Aorta (tissue), 5 donors: ENCODE measurements around the gene INTS3. TPM values are rescaled to one million over a fixed set of nuclear protein-coding genes. Genes with fewer than 3 reads are reported as not detected.
A peak's percentile ranks its signal among the peaks of the same experiment; 100 is the strongest.

Source experiments
- ATAC-seq: fragments of 200-7000 bp; cut with Tn5 transposase; one replicate; pipeline ENCODE4 v1.9.1; 2022; ENCODE audit warnings: moderate library complexity; ENCODE audit not compliant: low FRiP score
- DNase-seq, 2 donors: peaks; one replicate each; pipeline ENCODE4 v3.0.0-alpha.2; 2020
- H3K27ac ChIP-seq, 2 donors: one replicate each; pipeline ENCODE4 v1.5.1; 2013; ENCODE audit warnings: low read length in 2 of 2, mild to moderate bottlenecking in 2 of 2, moderate library complexity in 2 of 2, control low read depth in 1 of 2, inconsistent platforms in 1 of 2, low read depth in 1 of 2
- H3K27me3 ChIP-seq, 2 donors: one replicate each; pipeline ENCODE4 v1.6.1; 2013; ENCODE audit warnings: control low read depth in 1 of 2, low read length in 1 of 2, mild to moderate bottlenecking in 1 of 2, moderate library complexity in 1 of 2; ENCODE audit not compliant: insufficient read depth in 2 of 2, control insufficient read depth in 1 of 2
- H3K36me3 ChIP-seq, 2 donors: one replicate each; pipeline ENCODE4 v1.6.1; 2013; ENCODE audit warnings: control low read depth in 1 of 2, low read length in 1 of 2, mild to moderate bottlenecking in 1 of 2; ENCODE audit not compliant: insufficient read depth in 2 of 2, control insufficient read depth in 1 of 2
- H3K4me1 ChIP-seq, 2 donors: one replicate each; pipeline ENCODE4 v1.6.1; 2013; ENCODE audit warnings: low read length in 2 of 2, control low read depth in 1 of 2, mild to moderate bottlenecking in 1 of 2, moderate library complexity in 1 of 2; ENCODE audit not compliant: insufficient read depth in 2 of 2, control insufficient read depth in 1 of 2
- H3K4me3 ChIP-seq, 2 donors: one replicate each; pipeline ENCODE4 v1.5.1; 2013; ENCODE audit warnings: low read length in 2 of 2, control low read depth in 1 of 2, mild to moderate bottlenecking in 1 of 2
- H3K9me3 ChIP-seq: one replicate; pipeline ENCODE4 v1.6.1; 2013; ENCODE audit warnings: mild to moderate bottlenecking, low read length; ENCODE audit not compliant: control insufficient read depth
- WGBS, 2 donors: extraction: QIAGEN DNeasy Blood & Tissue Kit; methylation state at CpG; one replicate each; pipeline ENCODE4 v1.1.7; 2013; 5-methylcytosine and 5-hydroxymethylcytosine counted together
- intact Hi-C, 2 donors: fragments of 100-400 bp; cut with DNase I; formaldehyde crosslinking; loops; one replicate each; pipeline versions ENCODE4 v1.14.2 to v1.15.0; 2022
- polyA plus RNA-seq, 2 donors: library from polyadenylated mRNA; stranded (reverse); fragments of 200-250 nt; gene quantifications; one replicate each; pipeline ENCODE4 v1.2.3, GENCODE V29; 2013
- total RNA-seq, 2 donors: library from RNA; stranded (reverse); fragmentation: NEBNext Ultra II Directional; extraction: Animal tissue kit (Norgen Biotek cat#: 25700); gene quantifications; one replicate each; pipeline ENCODE4 v1.2.1, GENCODE V29; 2021
- donor health status: healthy with polysubstance abuse.
- donor health status: Bipolar disorder and iron deficiency.
- donor health status: DM: no; HTN: no; CAD: no.
- donor health status: DM: no; HTN: no; CAD: no.
- donor health status: DM: yes; HTN: yes; CAD: no.

INTS3 gene
- total and polyA plus RNA-seq, 4 donors, result 10.9 to 101 (median 64.4) TPM

DNA sequence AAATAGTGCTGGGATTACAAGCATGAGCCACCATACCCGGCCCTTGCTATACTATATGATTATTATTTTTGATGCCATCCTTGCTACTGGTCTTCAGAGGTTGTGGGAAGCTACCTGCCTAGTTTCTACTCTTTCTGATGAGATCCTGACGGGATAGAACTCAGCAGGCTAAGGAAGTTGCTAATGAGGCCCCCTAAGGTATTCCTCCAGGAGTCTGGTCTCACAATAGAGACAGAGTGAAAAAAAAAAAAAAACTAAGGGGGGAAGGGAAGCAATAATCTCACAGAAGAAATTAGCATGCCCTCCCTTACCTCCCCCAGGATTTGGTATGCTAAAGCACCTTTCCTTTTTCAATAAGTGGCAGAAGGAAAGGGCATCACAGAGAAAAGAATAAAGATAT lies 17.6 kb downstream of the INTS3 start:
- Histone ChIP-seq H3K9me3 (no peaks in the 10 kb centered on the region), H3K4me1 (peaks cover 2 to 24% of the 10 kb centered on the region in 2 donors), H3K27me3 (no peaks in the 10 kb centered on the region), H3K4me3 (no peak overlapping the region), H3K36me3 (peaks cover 2 to 5% of the 10 kb centered on the region in 2 donors), H3K27ac (no peak overlapping the region)
- no peak for ATAC-seq
- DNase-seq, result no peak
- whole genome bisulfite sequencing, 2 donors, result 86 to 92% methylated on average over 2 of the region's 2 CpGs
- intact Hi-C loops, result loop anchor here (5.0 kb wide), 2 partner anchors 37 to 48 kb away; no protein-coding TSS in a partner anchor

DNA sequence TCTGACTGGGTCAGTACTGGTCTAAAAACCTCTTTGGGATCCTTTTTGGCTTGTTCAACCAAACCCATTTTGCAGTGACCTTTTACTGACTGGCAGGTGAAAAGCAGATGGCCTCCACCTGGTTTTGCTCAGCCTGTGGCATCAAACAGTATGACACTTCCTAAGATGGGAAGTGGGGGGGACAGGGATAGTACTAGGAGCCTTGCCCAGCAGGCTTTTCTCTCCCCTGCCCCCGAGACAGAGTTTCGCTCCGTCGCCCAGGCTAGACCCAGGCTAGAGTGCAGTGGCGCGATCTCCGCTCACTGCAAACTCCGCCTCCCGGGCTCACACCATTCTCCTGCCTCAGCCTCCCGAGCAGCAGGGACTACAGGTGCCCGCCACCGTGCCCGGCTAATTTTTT lies 18.3 kb downstream of the INTS3 start:
- WGBS, 2 donors, result 93% methylated on average over 13 of the region's 13 CpGs
- DNase-seq (no peak), ATAC-seq (no peak)
- Histone ChIP-seq H3K4me1 (peaks cover 5 to 24% of the 10 kb centered on the region in 2 donors), H3K27ac (no peak overlapping the region), H3K36me3 (peaks cover 0 to 5% of the 10 kb centered on the region in 2 donors), H3K9me3 (no peaks in the 10 kb centered on the region), H3K4me3 (no peak overlapping the region), H3K27me3 (no peaks in the 10 kb centered on the region)
- intact Hi-C loops, result loop anchor here (5.0 kb wide), 2 partner anchors 36 to 49 kb away; no protein-coding TSS in a partner anchor

DNA sequence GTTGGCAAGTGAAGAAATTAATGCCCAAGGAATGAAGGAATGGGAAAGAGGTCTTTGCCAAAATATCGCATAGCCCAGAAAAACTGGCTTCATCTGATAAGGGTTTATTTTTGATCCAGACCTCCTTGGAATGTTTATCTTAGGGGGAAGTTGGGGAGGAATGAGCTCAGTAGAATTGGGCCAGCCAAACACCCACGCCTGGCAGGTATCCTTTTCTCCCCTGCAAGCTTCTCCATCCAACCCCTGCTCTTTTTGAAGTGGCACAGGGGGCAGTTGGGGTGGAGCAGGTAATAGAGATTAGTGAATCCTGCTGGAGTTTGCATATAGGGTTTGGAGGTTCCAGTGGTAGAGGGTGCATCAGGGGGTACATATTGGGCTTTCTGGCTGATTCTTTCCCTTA lies 21.1 kb downstream of the INTS3 start:
- Histone ChIP-seq H3K27me3 (no peaks in the 10 kb centered on the region), H3K9me3 (no peaks in the 10 kb centered on the region), H3K4me1 (peaks cover 6 to 16% of the 10 kb centered on the region in 2 donors), H3K27ac (peak overlapping the region; percentile 66 to 93), H3K4me3 (no peak overlapping the region), H3K36me3 (peaks cover 0 to 5% of the 10 kb centered on the region in 2 donors)
- DNase-seq (peak; percentile 58 to 81), ATAC-seq (no peak)
- WGBS, 2 donors, result 0 to 6% methylated on average over 2 of the region's 2 CpGs
- intact Hi-C loops, result loop anchor here (1.0 to 5.0 kb wide), 4 partner anchors 20 to 71 kb away; partner anchors contain the start of genes INTS3 (in 1 of the 2) and NPR1 (in 1 of the 2)

DNA sequence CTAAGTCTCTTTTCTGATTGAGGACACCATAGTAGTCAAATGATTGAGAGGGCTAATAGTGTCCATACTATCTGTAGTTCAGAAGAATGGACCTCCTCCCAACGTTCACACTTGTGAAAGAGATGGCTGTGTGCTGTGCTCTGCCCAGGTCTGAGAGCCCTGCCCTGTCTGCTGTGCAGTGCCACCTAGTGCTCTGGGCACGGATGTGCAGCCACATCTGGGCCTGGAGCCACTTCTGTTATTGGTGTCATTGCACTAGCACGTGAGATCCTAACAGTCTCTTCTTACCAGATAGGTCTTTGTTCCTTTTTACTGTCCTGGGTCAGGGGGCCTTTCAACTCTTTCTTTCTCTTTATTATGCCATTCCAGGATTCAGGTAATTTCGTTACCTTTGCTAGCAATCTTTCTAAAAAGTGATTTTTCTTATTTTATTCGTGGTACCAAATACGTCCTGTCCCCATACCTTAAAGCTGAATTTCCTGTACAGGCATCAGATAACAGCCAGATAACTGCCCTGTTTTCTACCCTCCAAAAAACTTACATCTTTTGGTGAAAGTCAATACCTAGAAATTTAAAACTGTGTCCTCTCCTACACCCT lies 21.7 kb downstream of the INTS3 start:
- no peaks in the 10 kb centered on the region for H3K9me3 ChIP-seq
- H3K36me3 ChIP-seq, result peaks cover 2 to 4% of the 10 kb centered on the region in 2 donors
- intact Hi-C loops, result loop anchor here (1.0 to 5.0 kb wide), 5 partner anchors 21 to 72 kb away; partner anchors contain the start of genes NPR1 (in 2 of the 2) and INTS3 (in 1 of the 2)
- no peaks in the 10 kb centered on the region for H3K27me3 ChIP-seq
- DNase-seq (peak; percentile 91 to 92), ATAC-seq (peak; percentile 95)
- 20 to 24% methylated on average over 6 of the region's 6 CpGs for WGBS, 2 donors
- no peak overlapping the region for H3K4me3 ChIP-seq
- peak overlapping the region; percentile 86 to 95 for H3K27ac ChIP-seq
- H3K4me1 ChIP-seq, result peaks cover 6 to 16% of the 10 kb centered on the region in 2 donors

DNA sequence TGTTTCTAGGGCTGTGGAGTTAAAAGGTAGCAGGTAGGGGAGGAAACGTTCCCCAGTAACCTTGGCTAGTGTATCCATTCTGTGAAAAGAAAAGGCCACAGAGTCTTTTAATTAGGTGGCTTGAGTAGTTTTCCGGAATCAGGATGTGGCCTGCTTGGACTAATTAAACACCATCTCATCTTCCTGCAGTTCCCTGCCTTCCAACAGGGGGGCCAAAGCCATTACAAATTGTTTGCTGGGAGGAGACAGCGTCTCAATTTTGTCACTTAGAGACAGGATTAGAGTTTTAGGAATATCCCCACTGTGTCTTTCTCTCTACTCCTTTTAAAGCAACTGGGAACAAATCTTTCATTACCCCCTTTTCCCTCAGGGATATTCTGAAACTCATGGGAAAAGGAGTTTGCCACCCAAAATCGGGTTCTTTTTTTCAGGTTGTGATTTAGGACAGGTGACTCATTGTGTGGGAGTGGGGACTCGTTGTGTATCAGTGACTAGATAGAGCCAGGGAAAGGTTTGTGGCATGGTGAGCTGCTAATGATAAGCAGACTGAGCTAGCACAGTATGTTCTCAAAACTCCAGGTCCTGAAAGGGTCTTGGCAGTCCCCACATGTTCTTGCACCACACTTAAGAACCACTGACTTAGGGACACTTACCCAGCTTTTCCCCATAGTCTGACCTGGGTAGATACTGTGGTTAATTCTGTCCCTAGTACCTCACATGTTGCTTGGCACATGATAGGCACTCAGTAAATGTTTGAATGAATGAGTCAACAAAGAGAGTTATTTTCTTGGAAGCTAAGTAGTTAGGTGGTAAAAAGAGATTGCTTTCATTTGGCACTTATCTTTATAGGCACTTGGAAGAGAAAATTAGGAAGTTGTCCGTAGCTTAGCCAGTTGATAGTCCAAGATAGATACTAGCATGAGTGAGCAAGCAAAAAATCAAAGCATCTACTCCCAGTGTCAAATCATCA lies 22.5 kb downstream of the INTS3 start:
- Histone ChIP-seq H3K27ac (peak overlapping the region; percentile 86 to 95), H3K4me1 (peaks cover 6 to 16% of the 10 kb centered on the region in 2 donors), H3K27me3 (no peaks in the 10 kb centered on the region), H3K4me3 (no peak overlapping the region), H3K9me3 (no peaks in the 10 kb centered on the region), H3K36me3 (peaks cover 2 to 3% of the 10 kb centered on the region in 2 donors)
- WGBS, 2 donors, result 12 to 17% methylated on average over 6 of the region's 6 CpGs
- peak; percentile 79 for ATAC-seq
- intact Hi-C loops, result loop anchor here in 1 of 2 donors (5.0 kb wide), 1 partner anchor 73 kb away; the partner anchor contains the start of gene NPR1
- no peak for DNase-seq

DNA sequence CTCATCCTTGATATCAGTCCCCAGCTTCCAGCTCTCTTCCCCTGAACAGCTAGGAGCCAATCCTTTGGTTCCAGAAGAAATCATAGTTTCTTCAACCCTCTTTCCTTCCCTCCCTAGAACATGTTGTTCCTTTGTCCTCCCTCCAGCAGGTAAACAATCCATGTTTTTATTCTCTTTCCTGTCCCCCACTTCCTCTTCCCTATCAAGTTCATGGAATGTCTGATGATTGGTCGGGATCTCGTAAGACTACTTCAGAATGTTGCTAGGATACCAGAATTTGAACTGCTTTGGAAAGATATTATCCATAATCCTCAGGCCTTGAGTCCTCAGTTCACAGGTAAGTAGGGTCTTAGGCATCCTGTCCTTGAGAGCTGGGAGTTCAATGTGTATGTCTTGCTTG lies 24.2 kb downstream of the INTS3 start:
- H3K4me1 ChIP-seq, result peaks cover 6 to 14% of the 10 kb centered on the region in 2 donors
- no peak for ATAC-seq
- intact Hi-C loops, result loop anchor here (2.0 to 5.0 kb wide), 2 partner anchors 21 to 75 kb away; partner anchors contain the start of gene NPR1 (in 1 of the 2)
- 7 to 10% methylated on average over 2 of the region's 2 CpGs for WGBS, 2 donors
- no peak overlapping the region for H3K4me3 ChIP-seq
- H3K27ac ChIP-seq, result peak overlapping the region; percentile 67 to 99
- no peak for DNase-seq
- no peaks in the 10 kb centered on the region for H3K9me3 ChIP-seq
- H3K27me3 ChIP-seq, result no peaks in the 10 kb centered on the region
- H3K36me3 ChIP-seq, result peaks cover 0 to 3% of the 10 kb centered on the region in 2 donors

DNA sequence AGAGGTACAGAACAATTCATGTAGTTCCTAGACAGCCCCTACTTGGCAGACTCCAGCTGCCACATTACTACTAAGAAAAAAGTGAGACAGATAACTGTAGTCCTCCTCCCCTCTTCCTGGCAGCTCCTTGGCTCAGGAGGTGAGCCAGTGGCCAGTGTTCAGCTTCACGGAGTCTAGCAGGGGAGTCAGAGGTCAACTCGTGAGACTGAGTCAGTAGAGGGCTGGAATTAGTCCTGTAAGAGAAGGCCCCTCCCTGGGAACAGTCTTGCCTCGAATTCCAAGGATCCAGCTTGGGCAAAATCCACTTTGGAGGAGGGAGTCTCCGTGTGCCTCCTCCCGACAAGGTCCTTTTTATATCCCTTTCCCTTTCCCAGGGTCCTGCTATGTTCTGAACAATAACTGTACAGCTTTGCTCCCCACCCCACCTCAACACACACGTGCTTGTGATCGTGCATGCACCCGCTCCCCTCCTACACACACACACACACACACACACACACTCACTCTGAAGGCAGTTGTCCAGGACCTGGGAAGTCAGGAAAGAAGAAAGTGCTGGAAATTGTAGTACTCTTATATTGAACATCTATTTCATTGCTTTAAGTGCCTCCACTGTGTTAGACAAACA lies 24.8 kb downstream of the INTS3 start:
- Histone ChIP-seq H3K9me3 (no peaks in the 10 kb centered on the region), H3K4me3 (no peak overlapping the region), H3K36me3 (peaks cover 0 to 6% of the 10 kb centered on the region in 2 donors), H3K27ac (peak overlapping the region; percentile 67 to 99), H3K27me3 (no peaks in the 10 kb centered on the region), H3K4me1 (peaks cover 6 to 9% of the 10 kb centered on the region in 2 donors)
- ATAC-seq (peak; percentile 79), DNase-seq (peak; percentile 84)
- 4 to 9% methylated on average over 8 of the region's 8 CpGs for WGBS, 2 donors
- intact Hi-C loops, result loop anchor here (2.0 to 5.0 kb wide), 2 partner anchors 20 to 75 kb away; partner anchors contain the start of gene NPR1 (in 1 of the 2)

DNA sequence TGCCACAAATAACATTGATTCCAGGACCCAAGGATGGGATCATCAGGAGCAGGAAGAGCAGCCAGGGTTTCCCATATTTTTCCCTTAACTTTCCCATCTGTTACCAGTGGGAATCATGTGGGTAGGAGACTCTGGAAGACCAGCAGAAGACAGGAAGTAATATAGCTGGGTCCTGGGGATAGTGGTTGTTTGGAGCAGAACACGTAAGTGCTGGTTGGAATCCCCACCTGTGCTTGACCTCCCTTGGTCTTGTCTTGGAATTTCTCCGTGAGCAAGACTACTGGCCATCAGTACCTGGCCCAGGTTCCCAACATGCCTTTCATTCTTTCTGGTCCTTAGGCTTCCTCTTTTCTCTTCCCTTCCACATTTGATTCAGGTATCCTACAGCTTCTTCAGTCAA lies 26.4 kb downstream of the INTS3 start:
- no peaks in the 10 kb centered on the region for H3K9me3 ChIP-seq
- DNase-seq (no peak), ATAC-seq (no peak)
- no peak overlapping the region for H3K4me3 ChIP-seq
- 93 to 95% methylated on average over 2 of the region's 2 CpGs for WGBS, 2 donors
- peaks cover 0 to 6% of the 10 kb centered on the region in 2 donors for H3K36me3 ChIP-seq
- no peak overlapping the region for H3K27ac ChIP-seq
- peaks cover 2 to 4% of the 10 kb centered on the region in 2 donors for H3K4me1 ChIP-seq
- intact Hi-C loops, result loop anchor here in 1 of 2 donors (5.0 kb wide), 1 partner anchor 77 kb away; the partner anchor contains the start of gene NPR1
- no peaks in the 10 kb centered on the region for H3K27me3 ChIP-seq
